NOMO-1 (cell line): Measurements from ENCODE around the gene DENND2C.

Experiments
- DNase-seq, 2 experiments: peaks; one replicate each; lab custom pipeline; 2025; ENCODE audit not compliant: unreplicated experiment in 2 of 2; lab: John Stamatoyannopoulos, UW

The DENND2C gene

GRCh38 chr1:114669562-114670082 is at the start of gene DENND2C:
TSS of gene DENND2C (minus strand) at chr1:114670049. CDS start at chr1:114625984, 44,065 bp downstream.
- DNase-seq = no peak

GRCh38 chr1:114719424-114719787 is 49.6 kb upstream of the DENND2C start:
- DNase-seq = no peak

GRCh38 chr1:114718661-114719423 is 49.0 kb upstream of the DENND2C start:
- no peak for DNase-seq

GRCh38 chr1:114716304-114717170 is 46.7 kb upstream of the DENND2C start, which contains the start of gene NRAS:
TSS of gene NRAS (minus strand) at chr1:114716771. CDS start at chr1:114716160, 611 bp downstream.
- peak; percentile 85 to 95 for DNase-seq

GRCh38 chr1:114715952-114716303 is 46.1 kb upstream of the DENND2C start:
- DNase-seq = no peak

GRCh38 chr1:114712977-114713376 is 43.1 kb upstream of the DENND2C start:
- DNase-seq = no peak

GRCh38 chr1:114710360-114710759 is 40.5 kb upstream of the DENND2C start:
- no peak for DNase-seq

GRCh38 chr1:114707604-114708003 is 37.8 kb upstream of the DENND2C start:
- no peak for DNase-seq

- no peak for DNase-seq
Observed at GRCh38 chr1:114703242-114703641, 33.4 kb upstream of the DENND2C start.

GRCh38 chr1:114702737-114703136 is 32.9 kb upstream of the DENND2C start:
- DNase-seq = no peak

- no peak for DNase-seq
Observed at GRCh38 chr1:114701931-114702330, 32.1 kb upstream of the DENND2C start.

GRCh38 chr1:114700036-114700600 is 30.3 kb upstream of the DENND2C start:
- DNase-seq = no peak

GRCh38 chr1:114696810-114697209 is 27.0 kb upstream of the DENND2C start:
- DNase-seq = no peak

- no peak for DNase-seq
Observed at GRCh38 chr1:114695430-114696058, 25.7 kb upstream of the DENND2C start, which contains the start of gene AMPD1. TSS of gene AMPD1 (minus strand) at chr1:114695546. CDS start at chr1:114695471, 75 bp downstream.

- DNase-seq = no peak
Observed at GRCh38 chr1:114694540-114695310, 24.9 kb upstream of the DENND2C start.

GRCh38 chr1:114692947-114693346 is 23.1 kb upstream of the DENND2C start:
- DNase-seq = no peak

GRCh38 chr1:114691061-114691460 is 21.2 kb upstream of the DENND2C start:
- DNase-seq = no peak

- DNase-seq = no peak
Observed at GRCh38 chr1:114690148-114690547, 20.3 kb upstream of the DENND2C start.

- no peak for DNase-seq
Observed at GRCh38 chr1:114688526-114688925, 18.7 kb upstream of the DENND2C start.

- DNase-seq = no peak
Observed at GRCh38 chr1:114685851-114686250, 16.0 kb upstream of the DENND2C start.
